Stimulated activated CD4-positive, alpha-beta T cell treated with anti-CD3 and anti-CD28 coated beads, Interleukin-12 subunit alpha, Interleukin-12 subunit beta, amount 100 ng/mL, for 4 hours (primary cell): Measurements from ENCODE around the gene FBLN2.

Experiments
- DNase-seq: peaks from one replicate; pipeline ENCODE4 v3.0.0-alpha.2; 2020

Gene FBLN2

DNA sequence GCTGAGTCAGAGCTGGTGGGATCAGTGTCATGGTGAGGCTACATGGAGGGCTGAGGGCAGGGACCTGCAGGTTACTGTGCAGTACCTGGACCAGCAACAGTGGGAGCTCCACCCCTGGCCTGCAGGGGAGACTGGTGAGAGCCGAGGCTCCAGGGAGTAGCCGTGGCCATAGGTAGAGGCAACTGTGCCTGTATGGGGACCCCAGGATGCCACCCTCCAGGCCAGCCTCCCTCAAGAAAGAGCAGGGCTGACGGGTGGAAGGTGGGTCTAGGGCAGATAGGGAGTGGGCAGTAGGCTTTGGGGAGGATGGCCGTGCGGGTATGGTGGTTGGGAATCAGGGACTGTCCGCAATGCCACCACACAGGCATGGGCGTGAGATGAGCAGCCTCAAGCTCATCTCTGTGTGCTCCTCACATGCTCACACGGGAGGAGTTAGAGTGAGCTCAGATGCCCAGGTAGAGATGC is 35.5 kb downstream of the FBLN2 start:
- DNase-seq: no peak

- no peak for DNase-seq
Observed at GRCh38 chr3:13584901-13585300, 36.0 kb downstream of the FBLN2 start.

- DNase-seq: no peak
Observed at GRCh38 chr3:13587442-13587841, 38.5 kb downstream of the FBLN2 start.

DNA sequence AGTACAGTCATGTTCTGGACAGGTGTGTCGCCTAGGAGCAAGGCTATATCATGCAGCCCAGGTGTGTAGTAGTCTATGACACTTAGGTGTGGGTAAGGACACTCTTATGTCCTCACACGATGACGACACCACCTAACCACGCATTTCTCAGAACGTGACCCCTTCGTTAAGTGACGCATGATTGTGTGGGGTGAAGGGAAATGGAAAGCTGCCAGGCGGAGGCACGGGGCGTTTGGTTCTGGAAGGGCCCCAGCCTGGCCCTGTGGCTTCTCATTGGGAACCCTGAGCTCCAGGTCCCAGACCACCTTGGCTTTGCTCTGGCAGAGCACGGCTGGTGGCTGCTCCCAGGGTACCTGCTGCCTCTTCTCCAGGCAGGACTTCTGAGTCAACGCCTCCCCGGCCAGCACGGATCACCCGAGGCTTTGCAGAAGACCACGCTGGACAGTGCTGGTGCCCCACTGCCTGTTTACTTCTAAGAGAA is 39.3 kb downstream of the FBLN2 start:
- no peak for DNase-seq

DNA sequence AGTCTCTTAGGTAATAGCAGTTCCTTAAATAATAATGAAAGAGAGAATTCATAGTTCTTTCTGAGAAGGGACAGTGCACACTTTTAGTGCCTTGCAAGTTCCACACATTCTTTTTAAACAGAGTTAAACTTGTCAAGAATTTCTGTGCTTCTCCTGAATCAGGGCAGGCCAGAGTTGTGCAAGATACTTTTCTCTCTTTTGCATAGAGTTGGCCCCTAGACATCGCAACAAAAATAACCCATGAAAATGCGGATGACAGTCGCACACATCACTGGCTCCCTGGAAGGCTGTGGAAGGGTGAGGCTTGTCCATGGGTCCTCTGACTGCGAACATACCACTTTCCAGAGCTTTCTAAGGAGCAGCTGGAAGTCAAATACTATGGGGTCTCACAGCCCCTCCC is 40.1 kb downstream of the FBLN2 start:
- DNase-seq: no peak

- DNase-seq: no peak
Observed at GRCh38 chr3:13590841-13591520, 42.1 kb downstream of the FBLN2 start.

DNA sequence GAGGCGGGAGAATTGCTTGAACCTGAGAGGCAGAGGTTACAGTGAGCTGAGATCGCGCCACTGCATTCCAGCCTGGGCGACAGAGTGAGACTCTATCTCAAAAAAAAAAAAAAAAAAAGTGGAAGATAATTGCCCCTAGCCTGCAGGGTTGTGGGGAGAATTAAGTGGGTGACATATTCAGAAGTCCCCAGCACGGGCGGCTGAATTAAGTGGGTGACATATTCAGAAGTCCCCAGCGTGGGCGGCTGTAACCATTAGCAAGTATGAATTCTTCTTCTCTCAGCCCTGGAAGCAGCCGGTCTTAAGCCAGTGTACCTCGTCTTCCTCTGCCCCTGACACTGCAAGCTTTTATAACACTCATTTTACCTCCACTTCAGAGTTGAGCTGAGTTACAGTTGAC is 44.7 kb downstream of the FBLN2 start:
- no peak for DNase-seq

DNA sequence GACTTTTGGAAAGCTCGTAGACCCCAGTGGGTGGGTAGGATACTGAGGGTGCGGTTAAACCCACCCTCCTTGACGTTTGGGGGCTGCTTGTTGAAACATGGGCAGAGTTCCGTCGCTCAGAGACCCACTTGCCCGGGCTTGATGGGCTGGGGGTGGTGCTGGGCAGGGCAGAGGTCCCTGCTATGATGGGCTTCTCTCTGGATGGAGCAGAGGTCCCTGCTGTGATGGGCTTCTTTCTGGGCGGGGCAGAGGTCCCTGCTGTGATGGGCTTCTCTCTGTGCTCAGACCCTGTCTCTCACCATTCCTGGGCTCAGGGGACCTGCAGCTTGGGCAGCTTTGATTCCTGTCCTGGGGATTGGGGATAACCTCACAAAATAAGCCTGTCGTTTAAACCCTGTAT is 45.2 kb downstream of the FBLN2 start:
- no peak for DNase-seq

GRCh38 chr3:13594991-13595421 is 46.1 kb downstream of the FBLN2 start:
- DNase-seq: no peak

DNA sequence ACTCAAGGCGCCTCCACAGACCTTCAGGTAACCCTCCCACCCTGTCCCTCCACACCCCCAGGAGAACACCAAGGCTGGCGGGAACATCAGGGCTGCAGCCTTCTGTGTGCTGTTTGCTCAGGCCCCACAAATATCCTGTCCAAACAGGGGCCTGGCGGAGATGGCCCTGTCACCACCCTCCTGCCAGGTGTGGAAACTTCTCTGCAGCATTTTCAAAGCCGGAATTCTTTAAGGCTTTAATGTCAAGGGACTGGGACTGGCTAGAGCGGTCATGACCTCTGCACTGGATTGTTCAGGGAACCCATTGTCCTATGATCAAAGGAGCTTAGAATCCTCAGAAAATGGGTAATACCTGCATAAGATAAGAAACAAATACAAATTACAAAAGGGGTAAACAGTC is 46.6 kb downstream of the FBLN2 start:
- DNase-seq: no peak

GRCh38 chr3:13596426-13597205 is 47.7 kb downstream of the FBLN2 start:
- DNase-seq: no peak

DNA sequence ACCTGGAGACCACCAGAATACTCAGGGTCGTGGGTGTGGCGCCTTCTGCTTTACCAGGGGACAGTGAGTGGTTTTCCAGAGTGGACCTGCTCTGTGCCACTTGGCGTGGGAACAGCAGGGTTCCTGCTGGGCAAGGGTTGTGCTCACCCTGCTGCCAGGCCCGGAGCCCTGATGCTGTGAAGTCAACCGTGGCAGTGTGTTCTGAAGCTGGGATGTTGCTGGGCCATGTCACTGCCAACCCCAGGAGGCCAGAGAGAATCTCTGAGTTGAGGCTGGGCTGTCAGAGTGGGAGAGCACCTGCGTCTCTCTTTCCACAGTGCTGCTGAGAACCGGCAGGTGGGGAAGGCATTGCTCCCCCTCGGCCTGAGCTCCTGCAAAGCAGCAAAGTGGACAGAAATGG is 48.7 kb downstream of the FBLN2 start:
- no peak for DNase-seq

DNA sequence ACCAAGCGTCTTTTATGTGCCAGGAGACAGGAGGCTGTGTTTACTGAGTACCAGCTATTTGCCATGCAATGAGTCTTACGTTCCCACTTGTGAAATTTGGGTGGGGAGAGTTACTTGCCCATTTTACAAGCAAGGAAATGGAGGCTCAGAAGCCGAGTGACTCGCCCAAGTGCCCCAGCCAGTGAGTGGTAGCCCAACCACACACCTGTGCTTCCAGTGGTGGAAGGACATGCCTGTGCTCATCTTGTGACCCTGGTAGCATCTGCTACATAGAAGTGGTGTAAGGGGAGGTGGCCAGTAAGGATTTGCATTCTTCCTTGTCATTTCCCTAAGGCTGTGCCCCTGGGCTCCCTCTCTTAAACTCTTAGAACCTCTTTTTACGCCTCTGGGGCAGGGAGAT is 49.3 kb downstream of the FBLN2 start:
- no peak for DNase-seq

GRCh38 chr3:13598926-13599886 is 50.3 kb downstream of the FBLN2 start:
- no peak for DNase-seq

GRCh38 chr3:13599887-13600450 is 51.0 kb downstream of the FBLN2 start:
- no peak for DNase-seq

DNA sequence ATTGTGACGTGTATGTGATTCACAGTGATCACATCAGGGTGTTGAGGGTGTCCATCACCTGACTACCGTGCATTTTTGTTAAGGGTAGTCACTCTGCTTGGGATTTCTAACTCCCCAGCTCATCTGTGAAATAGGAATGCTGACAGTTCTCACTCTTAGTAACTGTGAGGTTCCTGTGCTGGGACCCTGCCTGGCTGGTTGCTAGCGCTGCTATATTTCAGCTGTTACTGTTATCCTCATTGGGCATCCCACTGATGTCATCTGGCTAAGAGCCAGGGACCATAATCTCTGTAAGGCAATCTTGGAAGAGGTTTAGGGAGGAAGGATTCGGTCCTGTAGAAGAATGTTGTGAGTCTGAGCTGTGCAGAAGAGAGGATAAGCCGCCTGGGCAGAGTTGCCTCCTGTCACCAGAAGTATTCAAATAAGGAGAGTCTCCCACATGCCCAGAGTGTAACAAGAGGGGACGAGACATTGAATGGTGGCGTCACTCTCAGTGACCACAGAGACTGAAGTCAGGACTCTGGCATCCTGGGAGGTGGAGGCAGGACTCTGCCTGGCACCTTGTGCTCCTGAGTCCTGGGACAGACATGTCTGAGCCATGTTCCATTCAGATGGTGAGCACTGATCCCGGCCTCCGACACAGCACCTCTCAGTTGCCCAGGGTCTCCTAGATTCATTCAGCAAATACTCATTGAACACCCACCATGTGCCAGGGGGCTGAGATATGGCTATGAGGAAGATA is 52.2 kb downstream of the FBLN2 start:
- DNase-seq: no peak

GRCh38 chr3:13601692-13602080 is 52.8 kb downstream of the FBLN2 start:
- no peak for DNase-seq

GRCh38 chr3:13605555-13605954 is 56.6 kb downstream of the FBLN2 start:
- DNase-seq: no peak

- DNase-seq: no peak
Observed at GRCh38 chr3:13607821-13608597, 59.1 kb downstream of the FBLN2 start.

DNA sequence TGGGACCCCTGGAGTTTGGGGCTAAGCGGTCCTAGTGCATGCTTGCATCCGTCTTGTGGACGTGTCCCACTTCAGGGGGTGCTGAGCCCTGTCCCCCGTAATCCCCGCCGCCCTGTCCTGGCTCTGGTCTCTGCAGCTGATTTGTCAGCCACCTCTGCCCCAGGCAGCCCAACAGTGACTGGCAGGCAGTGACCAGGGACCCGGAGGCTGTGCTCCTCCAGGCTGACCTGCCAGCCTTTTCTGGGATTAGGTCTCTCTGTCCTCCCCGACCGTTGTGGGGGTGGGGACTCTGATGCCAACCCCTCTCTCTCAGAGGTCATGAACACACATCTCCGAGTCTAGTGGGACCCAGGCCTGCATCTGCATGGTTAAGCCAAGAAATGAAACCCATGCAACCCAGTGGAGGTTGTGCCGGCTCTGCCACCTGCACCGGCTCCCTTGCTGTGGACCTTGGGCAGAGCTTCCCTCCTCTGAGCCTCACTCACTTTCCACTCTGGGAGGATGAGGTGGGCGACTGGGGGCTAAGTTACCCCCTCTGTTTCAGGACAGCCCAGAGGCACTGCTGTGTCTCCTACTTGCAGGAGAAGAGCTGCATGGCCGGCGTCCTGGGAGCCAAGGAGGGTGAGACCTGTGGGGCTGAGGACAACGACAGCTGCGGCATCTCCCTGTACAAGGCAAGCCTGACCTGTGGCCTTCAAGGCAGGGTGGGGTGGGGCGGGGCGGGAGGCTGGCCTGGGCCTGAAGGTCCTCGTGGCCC is 60.2 kb downstream of the FBLN2 start:
- DNase-seq: no peak
